ENCODE results near the gene DDC. TPM values are rescaled to one million over a fixed set of nuclear protein-coding genes. Genes with fewer than 3 reads are reported as not detected.

Gene DDC
- total RNA-seq, 5 donors from 2014 or later (not counting 1 experiment from before 2014, with no cell fraction given): not detected

GRCh38 chr7:50567715-50568261 is 2.6 kb upstream of the DDC start:
- no peaks in the 10 kb centered on the region for H3K36me3 ChIP-seq (ENCODE audit: control insufficient read depth in 2 of 2, extremely low read depth in 1 of 2, insufficient read depth in 1 of 2, low read length in 1 of 2)
- no peak for ATAC-seq (replicated peaks in 1 of 4)
- Mint-ChIP-seq H3K4me1 (no peaks in the 10 kb centered on the region), H3K4me3 (no peak overlapping the region), H3K27me3 (peaks cover 14 to 18% of the 10 kb centered on the region in 2 donors), H3K27ac (no peak overlapping the region), H3K36me3 (no peaks in the 10 kb centered on the region), H3K9me3 (peaks cover 0 to 4% (median 3%) of the 10 kb centered on the region in 3 donors)
- H3K9me3 ChIP-seq: no peaks in the 10 kb centered on the region
- DNase-seq: no peak
- H3K27ac ChIP-seq (ENCODE audit: low read length): no peak overlapping the region
- peaks cover 0 to 8% of the 10 kb centered on the region in 2 experiments for H3K27me3 ChIP-seq (replicated peaks in 1 of 2; ENCODE audit: control insufficient read depth in 2 of 2, extremely low read depth in 1 of 2, insufficient read depth in 2 of 2, low read length in 1 of 2)
- POLR2A ChIA-PET: no interaction called here
- H3K4me1 ChIP-seq (ENCODE audit: control insufficient read depth in 1 of 2, extremely low read depth in 1 of 2, insufficient read depth in 2 of 2, low read length in 2 of 2): no peaks in the 10 kb centered on the region
- H3K4me3 ChIP-seq (ENCODE audit: control insufficient read depth in 1 of 2, extremely low read depth in 1 of 2, low read length in 1 of 2): no peak overlapping the region
- WGBS (ENCODE audit: insufficient coverage): 82% methylated on average over 5 of the region's 6 CpGs
- CTCF ChIA-PET: no interaction called here

DNA sequence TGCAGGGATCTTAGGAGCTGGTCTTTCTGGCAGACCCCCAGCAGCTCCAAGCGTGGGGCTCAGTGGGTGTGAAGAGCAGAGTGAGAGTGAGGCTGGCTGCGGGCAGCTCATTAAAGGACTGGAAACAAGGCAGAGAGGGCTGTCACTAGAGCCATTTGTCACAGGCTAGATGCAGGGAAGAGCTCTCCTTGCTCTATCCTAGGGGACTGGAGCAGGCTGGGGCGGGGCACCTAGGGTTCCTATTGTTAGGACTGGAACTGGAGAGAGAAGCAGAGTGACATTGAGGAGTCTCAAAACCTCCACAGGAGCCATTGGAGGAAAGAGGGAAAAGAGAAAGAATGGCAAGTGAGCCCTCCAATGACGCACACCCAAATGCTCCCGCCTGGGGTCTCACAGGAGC is 772 bp upstream of the DDC start:
- H3K27me3 Mint-ChIP-seq: peaks cover 18 to 22% of the 10 kb centered on the region in 2 donors
- ATAC-seq (replicated peaks in 1 of 4): no peak
- H3K4me1 Mint-ChIP-seq: no peaks in the 10 kb centered on the region
- CTCF ChIA-PET: interaction anchor here in 1 of 2 donors (0.6 kb wide), 1 partner anchor 473 kb away, joined by 3 read pairs; no protein-coding TSS in a partner anchor
- POLR2A ChIA-PET: no interaction called here
- H3K9me3 Mint-ChIP-seq: peaks cover 0 to 4% (median 3%) of the 10 kb centered on the region in 3 donors
- Histone ChIP-seq H3K27ac (ENCODE audit: low read length) (no peak overlapping the region), H3K4me3 (ENCODE audit: control insufficient read depth in 1 of 2, extremely low read depth in 1 of 2, low read length in 1 of 2) (no peak overlapping the region), H3K27me3 (replicated peaks in 1 of 2; ENCODE audit: control insufficient read depth in 2 of 2, extremely low read depth in 1 of 2, insufficient read depth in 2 of 2, low read length in 1 of 2) (peaks cover 0 to 11% of the 10 kb centered on the region in 2 experiments), H3K4me1 (ENCODE audit: control insufficient read depth in 1 of 2, extremely low read depth in 1 of 2, insufficient read depth in 2 of 2, low read length in 2 of 2) (no peaks in the 10 kb centered on the region), H3K9me3 (no peaks in the 10 kb centered on the region), H3K36me3 (ENCODE audit: control insufficient read depth in 2 of 2, extremely low read depth in 1 of 2, insufficient read depth in 1 of 2, low read length in 1 of 2) (no peaks in the 10 kb centered on the region)
- H3K27ac Mint-ChIP-seq: no peak overlapping the region
- H3K4me3 Mint-ChIP-seq: no peak overlapping the region
- DNase-seq: no peak
- H3K36me3 Mint-ChIP-seq: no peaks in the 10 kb centered on the region
- WGBS (ENCODE audit: insufficient coverage): 58% methylated on average over 3 of the region's 5 CpGs

DNA sequence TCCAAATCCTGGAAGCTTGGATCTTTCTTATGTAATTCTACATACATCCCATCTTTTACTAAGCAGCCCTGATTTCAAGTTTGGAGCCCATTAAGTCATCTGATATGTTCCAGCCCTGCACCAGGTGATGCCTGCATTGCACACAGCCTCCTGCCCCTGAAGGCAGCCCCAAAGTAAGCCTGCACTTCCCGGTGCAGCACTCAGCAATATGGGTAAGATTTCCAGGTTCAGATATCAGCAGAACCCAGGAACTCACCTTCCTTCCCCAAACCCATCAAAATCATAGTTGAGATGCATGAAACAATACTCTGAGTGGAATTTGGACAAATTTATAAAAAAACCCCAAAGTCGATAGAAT is 333 bp upstream of the DDC start:
- Mint-ChIP-seq H3K27ac (no peak overlapping the region), H3K4me1 (no peaks in the 10 kb centered on the region), H3K36me3 (no peaks in the 10 kb centered on the region), H3K4me3 (no peak overlapping the region), H3K27me3 (peaks cover 18 to 22% of the 10 kb centered on the region in 2 donors), H3K9me3 (peaks cover 0 to 2% (median 2%) of the 10 kb centered on the region in 3 donors)
- WGBS (ENCODE audit: insufficient coverage): 100% methylated on average over 1 of the region's 2 CpGs
- no peaks in the 10 kb centered on the region for H3K36me3 ChIP-seq (ENCODE audit: control insufficient read depth in 2 of 2, extremely low read depth in 1 of 2, insufficient read depth in 1 of 2, low read length in 1 of 2)
- POLR2A ChIA-PET: no interaction called here
- no peaks in the 10 kb centered on the region for H3K4me1 ChIP-seq (ENCODE audit: control insufficient read depth in 1 of 2, extremely low read depth in 1 of 2, insufficient read depth in 2 of 2, low read length in 2 of 2)
- no peak for DNase-seq
- ATAC-seq (replicated peaks in 1 of 4): no peak
- H3K27me3 ChIP-seq (replicated peaks in 1 of 2; ENCODE audit: control insufficient read depth in 2 of 2, extremely low read depth in 1 of 2, insufficient read depth in 2 of 2, low read length in 1 of 2): peaks cover 0 to 16% of the 10 kb centered on the region in 2 experiments
- H3K9me3 ChIP-seq: no peaks in the 10 kb centered on the region
- no peak overlapping the region for H3K27ac ChIP-seq (ENCODE audit: low read length)
- CTCF ChIA-PET: interaction anchor here in 1 of 2 donors (0.6 kb wide), 1 partner anchor 473 kb away, joined by 3 read pairs; no protein-coding TSS in a partner anchor
- no peak overlapping the region for H3K4me3 ChIP-seq (ENCODE audit: control insufficient read depth in 1 of 2, extremely low read depth in 1 of 2, low read length in 1 of 2)

DNA sequence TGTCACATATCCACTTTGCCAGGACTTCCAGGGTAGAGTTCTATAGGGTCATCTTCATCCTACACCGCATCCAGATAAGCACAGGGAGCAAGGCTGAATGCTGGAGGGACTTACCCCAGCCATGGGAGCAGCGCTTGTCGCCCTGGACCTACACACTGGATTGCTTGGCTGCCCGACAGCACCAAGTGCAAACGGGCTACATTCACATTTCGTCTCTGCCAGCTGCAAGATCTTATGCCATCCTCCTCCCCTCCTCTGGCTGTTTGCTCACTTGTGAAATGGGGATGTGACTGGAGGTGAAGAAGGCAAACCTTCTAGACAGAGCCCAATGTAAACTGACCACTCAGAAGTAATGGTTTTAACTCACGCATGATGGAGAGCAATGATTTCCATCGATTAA is 1.0 kb downstream of the DDC start:
- no peaks in the 10 kb centered on the region for H3K4me1 ChIP-seq (ENCODE audit: control insufficient read depth in 1 of 2, extremely low read depth in 1 of 2, insufficient read depth in 2 of 2, low read length in 2 of 2)
- H3K36me3 ChIP-seq (ENCODE audit: control insufficient read depth in 2 of 2, extremely low read depth in 1 of 2, insufficient read depth in 1 of 2, low read length in 1 of 2): no peaks in the 10 kb centered on the region
- WGBS (ENCODE audit: insufficient coverage): 100% methylated on average over 3 of the region's 8 CpGs
- Mint-ChIP-seq H3K27me3 (peaks cover 18 to 22% of the 10 kb centered on the region in 2 donors), H3K27ac (no peak overlapping the region), H3K4me1 (no peaks in the 10 kb centered on the region), H3K9me3 (no peaks in the 10 kb centered on the region), H3K36me3 (no peaks in the 10 kb centered on the region), H3K4me3 (no peak overlapping the region)
- POLR2A ChIA-PET: no interaction called here
- H3K27ac ChIP-seq (ENCODE audit: low read length): no peak overlapping the region
- peaks cover 0 to 28% of the 10 kb centered on the region in 2 experiments for H3K27me3 ChIP-seq (replicated peaks in 1 of 2; ENCODE audit: control insufficient read depth in 2 of 2, extremely low read depth in 1 of 2, insufficient read depth in 2 of 2, low read length in 1 of 2)
- ATAC-seq (replicated peaks in 1 of 4) (no peak), DNase-seq (no peak)
- no peak overlapping the region for H3K4me3 ChIP-seq (ENCODE audit: control insufficient read depth in 1 of 2, extremely low read depth in 1 of 2, low read length in 1 of 2)
- no peaks in the 10 kb centered on the region for H3K9me3 ChIP-seq
- CTCF ChIA-PET: no interaction called here

GRCh38 chr7:50562136-50562535 is 3.1 kb downstream of the DDC start:
- Mint-ChIP-seq H3K9me3 (no peaks in the 10 kb centered on the region), H3K27ac (no peak overlapping the region), H3K4me3 (no peak overlapping the region), H3K27me3 (peaks cover 27 to 37% of the 10 kb centered on the region in 2 donors), H3K36me3 (no peaks in the 10 kb centered on the region), H3K4me1 (no peaks in the 10 kb centered on the region)
- H3K36me3 ChIP-seq (ENCODE audit: control insufficient read depth in 2 of 2, extremely low read depth in 1 of 2, insufficient read depth in 1 of 2, low read length in 1 of 2): no peaks in the 10 kb centered on the region
- DNase-seq (no peak), ATAC-seq (replicated peaks in 1 of 4) (no peak)
- peaks cover 0 to 35% of the 10 kb centered on the region in 2 experiments for H3K27me3 ChIP-seq (replicated peaks in 1 of 2; ENCODE audit: control insufficient read depth in 2 of 2, extremely low read depth in 1 of 2, insufficient read depth in 2 of 2, low read length in 1 of 2)
- H3K9me3 ChIP-seq: no peaks in the 10 kb centered on the region
- ChIA-PET POLR2A (no interaction called here), CTCF (interaction anchor here in 1 of 2 donors (0.5 kb wide), 1 partner anchor 143 kb away, joined by 3 read pairs; no protein-coding TSS in a partner anchor)
- no peaks in the 10 kb centered on the region for H3K4me1 ChIP-seq (ENCODE audit: control insufficient read depth in 1 of 2, extremely low read depth in 1 of 2, insufficient read depth in 2 of 2, low read length in 2 of 2)
- no peak overlapping the region for H3K27ac ChIP-seq (ENCODE audit: low read length)
- no peak overlapping the region for H3K4me3 ChIP-seq (ENCODE audit: control insufficient read depth in 1 of 2, extremely low read depth in 1 of 2, low read length in 1 of 2)
- 76% methylated on average over 2 of the region's 5 CpGs for WGBS (ENCODE audit: insufficient coverage)

GRCh38 chr7:50560865-50561351 is 4.3 kb downstream of the DDC start:
- ChIA-PET POLR2A (no interaction called here), CTCF (no interaction called here)
- Mint-ChIP-seq H3K4me1 (no peaks in the 10 kb centered on the region), H3K27me3 (peaks cover 35 to 43% of the 10 kb centered on the region in 2 donors), H3K36me3 (no peaks in the 10 kb centered on the region), H3K27ac (no peak overlapping the region), H3K9me3 (no peaks in the 10 kb centered on the region), H3K4me3 (no peak overlapping the region)
- Histone ChIP-seq H3K36me3 (ENCODE audit: control insufficient read depth in 2 of 2, extremely low read depth in 1 of 2, insufficient read depth in 1 of 2, low read length in 1 of 2) (no peaks in the 10 kb centered on the region), H3K27ac (ENCODE audit: low read length) (no peak overlapping the region), H3K4me3 (ENCODE audit: control insufficient read depth in 1 of 2, extremely low read depth in 1 of 2, low read length in 1 of 2) (no peak overlapping the region), H3K4me1 (ENCODE audit: control insufficient read depth in 1 of 2, extremely low read depth in 1 of 2, insufficient read depth in 2 of 2, low read length in 2 of 2) (no peaks in the 10 kb centered on the region), H3K9me3 (no peaks in the 10 kb centered on the region), H3K27me3 (replicated peaks in 1 of 2; ENCODE audit: control insufficient read depth in 2 of 2, extremely low read depth in 1 of 2, insufficient read depth in 2 of 2, low read length in 1 of 2) (peaks cover 0 to 36% of the 10 kb centered on the region in 2 experiments)
- WGBS (ENCODE audit: insufficient coverage): 70% methylated on average over 4 of the region's 9 CpGs
- ATAC-seq (replicated peaks in 1 of 4): no peak
- no peak for DNase-seq

Data from T-cell (primary cell).